ENCODE measurements around the gene MVP.
"Not testable (repeated sequence)": the region's sequence is repeated elsewhere in the genome, so short reads cannot be mapped to it uniquely, and the experiment has no call there.

MVP gene

GRCh38 chr16:29858149-29858849 is 38.0 kb downstream of the MVP start:
- DNase-seq, result peak in 2 of 42 donors; percentile 10 to 28
- intact Hi-C loops (cut with DNase I), result no loop called here

- DNase-seq, result no peak
- intact Hi-C loops (cut with DNase I), result no loop called here
Observed at GRCh38 chr16:29858974-29859373, 38.7 kb downstream of the MVP start.

GRCh38 chr16:29860218-29860617 is 40.0 kb downstream of the MVP start:
- DNase-seq, result no peak
- intact Hi-C loops (cut with DNase I), result loop anchor here (5.0 kb wide), 2 partner anchors 37 to 38 kb away; partner anchors contain the start of genes MVP and SEZ6L2

GRCh38 chr16:29862383-29862883 is 42.2 kb downstream of the MVP start:
- intact Hi-C loops (cut with DNase I), result loop anchor here (5.0 kb wide), 2 partner anchors 35 to 40 kb away; partner anchors contain the start of genes MVP and SEZ6L2
- peak in 37 of 42 donors; percentile 5 to 64 (median 38) for DNase-seq

GRCh38 chr16:29862884-29863668 is 42.8 kb downstream of the MVP start, which contains the start of gene CDIPT:
Gene CDIPT, minus strand, starts transcription at chr16:29863226. Its CDS starts 369 bp downstream, at chr16:29862857.
- peak; percentile 87 to 99 (median 96) for DNase-seq
- intact Hi-C loops (cut with DNase I), result loop anchor here (5.0 kb wide), 2 partner anchors 34 to 41 kb away; partner anchors contain the start of genes MVP and SEZ6L2

- no peak for DNase-seq
- intact Hi-C loops (cut with DNase I), result loop anchor here (5.0 kb wide), 2 partner anchors 34 to 41 kb away; partner anchors contain the start of genes MVP and SEZ6L2
Observed at GRCh38 chr16:29863669-29863984, 43.4 kb downstream of the MVP start.

GRCh38 chr16:29864205-29864604 is 43.9 kb downstream of the MVP start:
- no peak for DNase-seq
- intact Hi-C loops (cut with DNase I), result loop anchor here (5.0 kb wide), 2 partner anchors 33 to 42 kb away; partner anchors contain the start of genes MVP and SEZ6L2

GRCh38 chr16:29868396-29869009 is 48.2 kb downstream of the MVP start:
- no peak for DNase-seq
- intact Hi-C loops (cut with DNase I), result no loop called here

- intact Hi-C loops (cut with DNase I); DNase-seq: not testable (repeated sequence)
Observed at GRCh38 chr16:29869067-29869466, 48.8 kb downstream of the MVP start.

- intact Hi-C loops (cut with DNase I), result no loop called here
Observed at GRCh38 chr16:29871822-29872546, 51.7 kb downstream of the MVP start.

GRCh38 chr16:29873319-29873718 is 53.1 kb downstream of the MVP start:
- intact Hi-C loops (cut with DNase I), result no loop called here
- DNase-seq, result no peak

More at GRCh38 chr16:29871822-29872546, 51.7 kb downstream of the MVP start:
- DNase-seq, result no peak

GRCh38 chr16:29875206-29875605 is 54.9 kb downstream of the MVP start:
- intact Hi-C loops (cut with DNase I), result no loop called here
- no peak for DNase-seq

GRCh38 chr16:29876217-29876593 is 55.9 kb downstream of the MVP start:
- DNase-seq, result no peak
- intact Hi-C loops (cut with DNase I), result no loop called here

- intact Hi-C loops (cut with DNase I), result no loop called here
- peak in 4 of 42 donors; percentile 14 to 28 (median 22) for DNase-seq
Observed at GRCh38 chr16:29876594-29877249, 56.5 kb downstream of the MVP start.

- peak in 1 of 42 donors; percentile 8 for DNase-seq
- intact Hi-C loops (cut with DNase I), result no loop called here
Observed at GRCh38 chr16:29877266-29877961, 57.2 kb downstream of the MVP start.

- no peak for DNase-seq
- intact Hi-C loops (cut with DNase I), result no loop called here
Observed at GRCh38 chr16:29878172-29878571, 57.9 kb downstream of the MVP start.

- intact Hi-C loops (cut with DNase I), result no loop called here
- DNase-seq, result peak in 1 of 42 donors; percentile 36
Observed at GRCh38 chr16:29881050-29881449, 60.8 kb downstream of the MVP start.

- DNase-seq, result no peak
- intact Hi-C loops (cut with DNase I), result no loop called here
Observed at GRCh38 chr16:29883987-29884386, 63.7 kb downstream of the MVP start.
